IMR-90 (cell line): ENCODE data around the gene TMEM131L.

Experiments used
- BHLHE40 ChIP-seq: fragments of 150-350 bp; IDR thresholded peaks from 2 replicates; pipeline ENCODE4 v1.6.1; 2016; ENCODE audit warnings: mild to moderate bottlenecking, low read depth, low read length
- CTCF ChIP-seq: conservative IDR thresholded peaks from 2 replicates; pipeline ENCODE4 v1.5.1; 2012; ENCODE audit warnings: mild to moderate bottlenecking, low read depth, low read length, improper control_type of control experiment
- MAZ ChIP-seq: IDR thresholded peaks from 2 replicates; pipeline ENCODE4 v1.6.1; 2012; ENCODE audit warnings: low read depth, mild to moderate bottlenecking, low read length, improper control_type of control experiment, moderate library complexity, borderline replicate concordance
- MXI1 ChIP-seq: IDR thresholded peaks from 2 replicates; pipeline ENCODE4 v1.6.1; 2012; ENCODE audit warnings: low read depth, mild to moderate bottlenecking, low read length, moderate library complexity, borderline replicate concordance
- POLR2A ChIP-seq: IDR thresholded peaks from 2 replicates; pipeline ENCODE4 v1.6.1; 2012; ENCODE audit warnings: mild to moderate bottlenecking, low read depth, low read length
- RAD21 ChIP-seq: IDR thresholded peaks from 2 replicates; pipeline ENCODE4 v1.6.1; 2012; ENCODE audit warnings: low read length, improper control_type of control experiment
- RCOR1 ChIP-seq: IDR thresholded peaks from 2 replicates; pipeline ENCODE4 v1.6.1; 2012; ENCODE audit warnings: mild to moderate bottlenecking, low read length, improper control_type of control experiment; ENCODE audit not compliant: insufficient replicate concordance
- TF ChIP-seq, protein P1 (sequence below): fragments of 150-350 bp; IDR thresholded peaks from 2 replicates; pipeline ENCODE4 v1.6.1; 2017; ENCODE audit warnings: mild to moderate bottlenecking, antibody characterized with exemption, low read length, low read depth

DNA sequence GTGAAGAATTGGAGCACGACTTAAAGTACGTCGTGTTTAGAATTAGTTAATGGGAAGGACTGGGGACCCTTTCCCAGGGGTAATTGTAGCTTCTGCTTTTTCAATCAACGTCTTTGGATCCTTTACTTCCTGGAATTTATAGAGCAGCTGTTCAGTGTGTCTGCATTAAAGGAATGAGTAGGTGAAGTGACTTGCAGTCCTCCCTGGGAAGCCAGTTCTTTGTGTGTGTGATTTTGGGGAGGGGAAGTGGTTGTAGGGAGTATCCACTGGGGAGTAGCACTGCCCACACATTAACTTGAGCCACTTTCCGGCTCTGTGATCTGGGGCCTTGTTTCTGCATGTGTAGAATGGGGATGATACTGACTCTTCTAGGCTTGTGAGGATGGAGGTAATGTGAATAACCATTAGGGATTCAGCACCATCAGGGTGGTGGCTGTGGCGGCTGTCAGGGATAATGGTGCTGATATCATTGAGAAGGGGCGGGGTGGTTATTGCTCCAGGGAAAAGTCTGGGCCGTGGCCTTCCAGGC, 54.7 kb downstream of the TMEM131L start:
- TF ChIP-seq MXI1 (no peak), CTCF (no peak), POLR2A (no peak), RCOR1 (no peak), RAD21 (no peak), MAZ (no peak), BHLHE40 (no peak)
- TF ChIP-seq, protein P1, sequence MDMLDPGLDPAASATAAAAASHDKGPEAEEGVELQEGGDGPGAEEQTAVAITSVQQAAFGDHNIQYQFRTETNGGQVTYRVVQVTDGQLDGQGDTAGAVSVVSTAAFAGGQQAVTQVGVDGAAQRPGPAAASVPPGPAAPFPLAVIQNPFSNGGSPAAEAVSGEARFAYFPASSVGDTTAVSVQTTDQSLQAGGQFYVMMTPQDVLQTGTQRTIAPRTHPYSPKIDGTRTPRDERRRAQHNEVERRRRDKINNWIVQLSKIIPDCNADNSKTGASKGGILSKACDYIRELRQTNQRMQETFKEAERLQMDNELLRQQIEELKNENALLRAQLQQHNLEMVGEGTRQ, result no peak
